Cardiac fibroblast (primary cell): Measurements from ENCODE around the gene TGM2.

Experiments used
- DNase-seq, 2 donors: peaks; one replicate each; pipeline versions ENCODE4 v3.0.0 to v3.0.0-alpha.2; 2010; ENCODE audit warnings: low read depth in 2 of 2
- H3K4me3 ChIP-seq, 2 donors: replicated peaks in 1 of 2; 1 replicate in 1 of 2; 2 replicates in 1 of 2; pipeline ENCODE4 v1.5.1; 2011; ENCODE audit warnings: low read depth in 2 of 2, low read length in 2 of 2, mild to moderate bottlenecking in 2 of 2, moderate library complexity in 1 of 2
- CTCF ChIP-seq: IDR thresholded peaks from one replicate; pipeline ENCODE4 v1.5.1; 2011; ENCODE audit warnings: low read depth, mild to moderate bottlenecking, low read length, inconsistent platforms

TGM2 gene

GRCh38 chr20:38112261-38112929 is 52.7 kb downstream of the TGM2 start:
- H3K4me3 ChIP-seq, result no peak overlapping the region
- TF ChIP-seq CTCF, result no peak
- no peak for DNase-seq

- no peak for TF ChIP-seq CTCF
- H3K4me3 ChIP-seq, result no peak overlapping the region
- DNase-seq, result no peak
These were observed 53.5 kb downstream of the TGM2 start for GRCh38 chr20:38111366-38112232.

GRCh38 chr20:38110525-38111178 is 54.4 kb downstream of the TGM2 start:
- no peak for TF ChIP-seq CTCF
- no peak overlapping the region for H3K4me3 ChIP-seq
- no peak for DNase-seq

GRCh38 chr20:38109591-38110524 is 55.2 kb downstream of the TGM2 start:
- no peak for TF ChIP-seq CTCF
- H3K4me3 ChIP-seq, result no peak overlapping the region
- peak; percentile 96 to 98 for DNase-seq

GRCh38 chr20:38108986-38109541 is 56.0 kb downstream of the TGM2 start:
- peak; percentile 60 to 81 for DNase-seq
- H3K4me3 ChIP-seq, result no peak overlapping the region
- TF ChIP-seq CTCF, result no peak
